ENCODE data around the gene COQ8A. TPM values are rescaled to one million over a fixed set of nuclear protein-coding genes. Genes with fewer than 3 reads are reported as not detected.
A peak's percentile ranks its signal among the peaks of the same experiment; 100 is the strongest.

The COQ8A gene
- total RNA-seq, 4 donors from 2014 or later, result 73.1 to 118 (median 80.9) TPM

DNA sequence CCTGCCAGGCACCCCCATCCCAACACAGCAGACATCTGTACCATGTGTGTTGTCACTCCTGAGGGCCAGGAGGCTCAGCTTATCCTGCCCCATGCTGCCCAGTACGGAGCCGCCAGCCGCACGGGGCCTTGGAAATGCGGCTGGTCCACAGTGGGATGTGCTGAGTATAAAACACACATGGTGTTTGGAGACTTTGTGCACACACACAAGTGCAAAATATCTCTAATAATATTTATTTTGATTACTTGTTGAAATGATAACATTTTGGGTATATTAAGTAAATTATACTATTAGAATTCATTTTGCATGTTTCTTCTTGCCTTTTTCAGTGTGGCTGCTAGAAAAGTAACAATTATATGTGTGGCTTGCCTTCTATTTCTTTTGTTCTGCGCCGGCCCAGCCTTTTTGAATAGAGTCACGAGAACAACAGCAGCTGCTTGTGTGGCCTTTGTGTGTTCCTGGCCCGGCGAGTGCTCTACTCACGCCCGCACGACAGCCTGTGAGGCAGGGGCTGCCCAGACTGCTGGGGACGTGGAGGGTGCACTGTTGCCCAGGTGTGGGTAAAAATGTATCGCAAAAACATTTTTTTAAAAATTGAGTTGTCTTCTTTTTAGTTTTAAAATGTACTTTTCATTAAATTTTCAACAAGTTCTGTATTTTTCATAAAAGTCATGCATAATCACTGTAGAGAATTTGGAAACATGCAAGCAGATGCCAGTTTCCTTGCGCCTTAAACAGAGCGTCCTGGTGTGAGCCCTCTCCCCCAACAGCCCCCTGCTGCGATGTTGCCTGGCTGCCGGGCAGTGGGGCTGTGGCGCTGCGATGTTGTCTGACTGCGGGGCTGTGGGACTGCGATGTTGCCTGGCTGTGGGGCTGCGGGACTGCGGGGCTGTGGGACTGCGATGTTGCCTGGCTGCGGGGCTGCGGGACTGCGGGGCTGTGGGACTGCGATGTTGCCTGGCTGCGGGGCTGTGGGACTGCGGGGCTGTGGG, 35.5 kb downstream of the COQ8A start:
- WGBS, result 86% methylated on average over 22 of the region's 32 CpGs
- no peak for DNase-seq (ENCODE audit: extremely low spot score)
- intact Hi-C loops (cut with DNase I), result no loop called here

DNA sequence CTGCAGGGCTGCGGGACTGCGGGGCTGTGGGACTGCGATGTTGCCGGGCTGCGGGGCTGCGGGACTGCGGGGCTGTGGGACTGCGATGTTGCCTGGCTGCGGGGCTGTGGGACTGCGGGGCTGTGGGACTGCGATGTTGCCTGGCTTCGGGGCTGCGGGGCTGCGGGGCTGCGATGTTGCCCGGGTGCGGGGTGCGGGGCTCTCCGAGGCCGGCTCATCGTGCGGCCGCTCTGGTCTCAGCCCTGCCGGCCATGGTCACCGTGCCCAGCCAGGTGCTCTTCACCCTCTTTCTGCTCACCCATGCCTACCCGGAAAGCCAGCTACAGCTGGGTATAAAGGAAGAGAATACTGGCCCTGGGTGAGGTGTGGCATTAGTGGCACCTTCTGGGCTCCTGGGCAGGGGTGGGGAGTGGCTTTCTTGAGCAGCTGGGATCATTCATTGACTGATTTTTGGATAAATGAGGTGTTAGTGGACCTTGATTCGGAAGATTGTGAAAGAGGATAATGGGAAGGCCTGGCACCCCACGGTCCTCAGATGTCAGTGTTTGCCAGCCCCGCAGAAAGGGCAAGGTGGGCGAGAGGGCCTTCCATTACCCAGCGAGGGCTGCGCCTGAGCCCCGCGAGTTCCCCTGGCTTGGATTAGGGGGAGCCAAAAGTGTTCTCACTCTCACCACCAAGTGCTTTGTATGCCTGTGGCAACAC, 36.3 kb downstream of the COQ8A start:
- 97% methylated on average over 19 of the region's 34 CpGs for WGBS
- TF ChIP-seq EP300 (IDR thresholded peaks at IDR 0.05) (no peak), POLR2AphosphoS5 (IDR thresholded peaks at IDR 0.05) (no peak), POLR2A (IDR thresholded peaks at IDR 0.05; ENCODE audit: low read depth) (no peak)
- TF ChIP-seq, protein P1, sequence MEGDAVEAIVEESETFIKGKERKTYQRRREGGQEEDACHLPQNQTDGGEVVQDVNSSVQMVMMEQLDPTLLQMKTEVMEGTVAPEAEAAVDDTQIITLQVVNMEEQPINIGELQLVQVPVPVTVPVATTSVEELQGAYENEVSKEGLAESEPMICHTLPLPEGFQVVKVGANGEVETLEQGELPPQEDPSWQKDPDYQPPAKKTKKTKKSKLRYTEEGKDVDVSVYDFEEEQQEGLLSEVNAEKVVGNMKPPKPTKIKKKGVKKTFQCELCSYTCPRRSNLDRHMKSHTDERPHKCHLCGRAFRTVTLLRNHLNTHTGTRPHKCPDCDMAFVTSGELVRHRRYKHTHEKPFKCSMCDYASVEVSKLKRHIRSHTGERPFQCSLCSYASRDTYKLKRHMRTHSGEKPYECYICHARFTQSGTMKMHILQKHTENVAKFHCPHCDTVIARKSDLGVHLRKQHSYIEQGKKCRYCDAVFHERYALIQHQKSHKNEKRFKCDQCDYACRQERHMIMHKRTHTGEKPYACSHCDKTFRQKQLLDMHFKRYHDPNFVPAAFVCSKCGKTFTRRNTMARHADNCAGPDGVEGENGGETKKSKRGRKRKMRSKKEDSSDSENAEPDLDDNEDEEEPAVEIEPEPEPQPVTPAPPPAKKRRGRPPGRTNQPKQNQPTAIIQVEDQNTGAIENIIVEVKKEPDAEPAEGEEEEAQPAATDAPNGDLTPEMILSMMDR (IDR thresholded peaks at IDR 0.05), result no peak
- Histone ChIP-seq H3K36me3 (peaks cover 4 to 53% (median 32%) of the 10 kb centered on the region in 4 donors), H3K27ac (replicated peaks in 1 of 4) (peak overlapping the region in 1 of 4 donors; percentile 17), H3K9me3 (peaks cover 0 to 5% (median 0%) of the 10 kb centered on the region in 4 donors), H3K4me3 (no peak overlapping the region), H3K27me3 (no peaks in the 10 kb centered on the region), H3K4me1 (peaks cover 48 to 74% (median 63%) of the 10 kb centered on the region in 4 donors)
- intact Hi-C loops (cut with DNase I), result no loop called here
- DNase-seq (ENCODE audit: extremely low spot score), result no peak

More for the DNA sequence above, 35.5 kb downstream of the COQ8A start:
- H3K27me3 ChIP-seq, result no peaks in the 10 kb centered on the region
- H3K36me3 ChIP-seq, result peaks cover 4 to 48% (median 31%) of the 10 kb centered on the region in 4 donors
- TF ChIP-seq POLR2AphosphoS5 (IDR thresholded peaks at IDR 0.05), result no peak
- no peak for TF ChIP-seq EP300 (IDR thresholded peaks at IDR 0.05)
- no peak for TF ChIP-seq POLR2A (IDR thresholded peaks at IDR 0.05; ENCODE audit: low read depth)
- H3K4me3 ChIP-seq, result no peak overlapping the region
- peak overlapping the region; percentile 89 to 95 (median 93) for H3K27ac ChIP-seq (replicated peaks in 1 of 4)
- peaks cover 42 to 66% (median 59%) of the 10 kb centered on the region in 4 donors for H3K4me1 ChIP-seq
- peaks cover 0 to 7% (median 0%) of the 10 kb centered on the region in 4 donors for H3K9me3 ChIP-seq

DNA sequence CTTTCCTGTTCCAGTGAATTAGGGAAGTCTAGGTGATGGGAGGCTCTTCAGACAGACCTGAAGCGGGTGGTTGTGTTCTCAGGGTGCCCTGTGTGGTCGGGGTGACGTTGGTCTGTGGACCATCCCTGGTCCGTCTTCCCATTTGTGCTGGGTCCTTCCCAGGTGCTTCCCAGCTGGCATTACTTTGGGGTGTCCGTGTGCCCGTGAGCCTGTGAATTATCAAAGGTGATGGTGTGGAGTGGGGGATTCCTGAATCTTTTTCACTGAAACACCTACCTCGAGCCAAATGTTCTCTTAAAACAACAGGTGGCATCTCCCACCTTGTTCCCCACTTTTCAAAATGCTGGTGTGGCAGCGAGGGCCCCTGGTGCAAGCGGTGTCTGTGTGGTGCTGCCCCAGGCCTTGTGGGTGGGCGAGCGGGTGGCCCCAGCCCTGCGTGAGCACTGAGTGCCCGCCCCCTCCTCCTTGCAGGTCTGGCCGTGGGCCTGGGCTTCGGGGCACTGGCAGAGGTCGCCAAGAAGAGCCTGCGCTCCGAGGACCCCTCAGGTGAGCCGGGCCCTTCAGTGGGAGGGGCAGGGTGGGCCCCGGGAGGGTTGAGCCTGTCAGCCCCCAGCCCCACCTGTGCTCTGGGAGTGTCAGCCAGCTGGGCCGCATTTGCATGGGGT, 37.0 kb downstream of the COQ8A start:
- TF ChIP-seq POLR2AphosphoS5 (IDR thresholded peaks at IDR 0.05), result no peak
- TF ChIP-seq EP300 (IDR thresholded peaks at IDR 0.05), result no peak
- TF ChIP-seq POLR2A (IDR thresholded peaks at IDR 0.05; ENCODE audit: low read depth), result no peak
- TF ChIP-seq, protein P1 (IDR thresholded peaks at IDR 0.05), result no peak

DNA sequence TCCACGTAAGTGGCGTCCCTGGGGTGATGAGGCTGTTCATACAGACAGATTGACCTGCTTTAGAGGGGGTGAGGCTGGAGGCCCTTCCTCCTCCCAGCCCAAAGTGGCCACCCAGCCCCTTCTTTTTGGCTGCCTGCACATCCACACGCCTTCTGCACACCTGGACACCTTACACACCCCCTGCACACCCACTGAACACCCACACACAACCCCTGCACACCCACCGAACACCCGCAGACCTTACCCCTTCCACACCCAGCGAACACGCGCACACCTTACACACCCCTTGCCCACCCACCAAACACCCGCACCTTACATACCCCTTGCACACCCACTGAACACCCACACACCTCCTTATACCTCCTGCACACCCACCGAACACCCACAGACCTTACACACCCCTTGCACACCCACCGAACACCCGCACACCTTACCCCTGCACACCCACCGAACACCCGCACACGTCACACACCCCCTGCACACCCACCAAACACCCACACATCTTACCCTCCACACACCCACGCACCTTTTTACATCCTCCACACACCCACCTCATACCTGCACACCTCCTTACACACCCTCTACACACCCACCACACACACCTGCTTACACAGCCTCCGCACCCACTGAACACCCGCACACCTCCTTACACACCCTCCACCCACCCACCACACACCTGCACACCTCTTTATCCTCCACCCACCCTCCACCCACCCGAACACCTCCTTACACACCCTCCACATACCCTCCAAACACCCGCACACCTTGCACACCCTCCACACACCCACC, 37.7 kb downstream of the COQ8A start:
- H3K36me3 ChIP-seq, result peaks cover 4 to 58% (median 42%) of the 10 kb centered on the region in 4 donors
- DNase-seq (ENCODE audit: extremely low spot score), result no peak
- H3K4me1 ChIP-seq, result peaks cover 39 to 78% (median 56%) of the 10 kb centered on the region in 4 donors
- no peak overlapping the region for H3K27ac ChIP-seq (replicated peaks in 1 of 4)
- no peak overlapping the region for H3K4me3 ChIP-seq
- WGBS, result 91% methylated on average over 19 of the region's 20 CpGs
- intact Hi-C loops (cut with DNase I), result no loop called here
- H3K9me3 ChIP-seq, result no peaks in the 10 kb centered on the region
- TF ChIP-seq, protein P1 (IDR thresholded peaks at IDR 0.05), result no peak
- TF ChIP-seq POLR2A (IDR thresholded peaks at IDR 0.05; ENCODE audit: low read depth) (no peak), EP300 (IDR thresholded peaks at IDR 0.05) (no peak), POLR2AphosphoS5 (IDR thresholded peaks at IDR 0.05) (no peak)
- no peaks in the 10 kb centered on the region for H3K27me3 ChIP-seq

More for the DNA sequence above, 37.0 kb downstream of the COQ8A start:
- Histone ChIP-seq H3K4me1 (peaks cover 46 to 78% (median 62%) of the 10 kb centered on the region in 4 donors), H3K36me3 (peaks cover 4 to 54% (median 38%) of the 10 kb centered on the region in 4 donors), H3K27ac (replicated peaks in 1 of 4) (peak overlapping the region in 1 of 4 donors; percentile 17), H3K27me3 (no peaks in the 10 kb centered on the region), H3K9me3 (no peaks in the 10 kb centered on the region), H3K4me3 (no peak overlapping the region)
- no peak for DNase-seq (ENCODE audit: extremely low spot score)
- intact Hi-C loops (cut with DNase I), result no loop called here
- WGBS, result 94% methylated on average over 8 of the region's 21 CpGs

Data from esophagus muscularis mucosa (tissue), 4 donors.